GM18868 (cell line): ENCODE results near the gene PFKP.

Experiments
- ATAC-seq: cut with Tn5 transposase; IDR thresholded peaks from one replicate; pipeline ENCODE4 v1.9.1; 2021; ENCODE audit warnings: mild to moderate bottlenecking, moderate library complexity; ENCODE audit not compliant: unreplicated experiment

The PFKP gene

DNA sequence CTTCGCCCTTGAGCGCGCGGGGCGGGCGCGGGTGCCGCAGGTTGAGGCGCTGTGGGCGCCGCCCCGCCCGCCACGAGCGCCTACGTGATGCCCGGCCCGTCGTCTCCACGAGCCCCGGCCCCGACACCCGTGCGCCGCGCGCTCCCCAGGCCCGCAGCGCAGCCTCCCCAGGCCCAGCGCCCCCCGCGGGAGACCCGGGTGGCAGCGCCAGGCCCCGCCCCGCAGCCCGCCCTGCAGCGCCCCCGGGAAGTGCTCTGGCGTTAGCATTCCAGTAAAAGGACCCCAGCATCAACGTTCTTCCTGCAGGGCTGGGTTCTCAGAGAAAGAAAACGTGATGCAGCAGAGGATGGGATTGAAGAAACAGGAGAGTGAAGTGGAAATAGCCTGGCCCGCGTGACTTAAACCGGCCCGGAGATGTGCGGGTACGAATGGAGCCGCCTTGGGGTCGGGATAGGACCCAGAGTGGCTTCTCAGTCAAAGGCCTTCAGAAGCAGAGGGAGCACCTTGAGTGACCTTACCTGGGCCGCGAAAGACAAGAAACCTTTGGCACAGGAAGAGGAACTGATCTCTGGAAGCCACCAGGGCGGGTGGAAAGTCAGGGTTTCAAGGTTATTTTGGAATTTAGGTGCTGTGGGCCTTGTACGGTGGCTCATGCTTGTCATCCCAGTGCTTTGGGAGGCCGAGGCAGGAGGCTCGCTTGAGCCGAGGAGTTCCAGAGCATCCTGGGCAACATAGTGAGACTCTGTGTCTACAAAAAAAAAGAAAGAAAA is 1.8 kb downstream of the PFKP start:
- peak; percentile 29 for ATAC-seq

DNA sequence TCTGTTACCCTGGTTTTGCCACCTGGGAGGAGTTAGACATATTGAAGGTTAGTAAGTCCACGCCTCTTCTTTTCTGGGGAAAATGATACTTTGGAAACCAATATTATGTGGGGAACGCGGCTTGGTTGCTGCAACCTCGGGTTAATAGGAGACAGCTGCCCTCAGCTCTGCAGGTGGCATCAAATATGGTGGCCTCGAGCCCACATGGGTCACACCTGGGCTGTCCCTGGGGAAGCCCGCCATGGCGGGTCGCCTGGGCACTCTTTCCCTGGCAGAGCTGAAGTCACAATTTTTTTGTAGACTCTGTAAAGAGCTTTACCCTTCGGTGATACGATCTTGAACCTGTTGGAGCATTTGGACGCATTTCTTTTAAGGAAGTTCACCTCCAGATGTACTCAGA is 2.5 kb downstream of the PFKP start:
- ATAC-seq: no peak

DNA sequence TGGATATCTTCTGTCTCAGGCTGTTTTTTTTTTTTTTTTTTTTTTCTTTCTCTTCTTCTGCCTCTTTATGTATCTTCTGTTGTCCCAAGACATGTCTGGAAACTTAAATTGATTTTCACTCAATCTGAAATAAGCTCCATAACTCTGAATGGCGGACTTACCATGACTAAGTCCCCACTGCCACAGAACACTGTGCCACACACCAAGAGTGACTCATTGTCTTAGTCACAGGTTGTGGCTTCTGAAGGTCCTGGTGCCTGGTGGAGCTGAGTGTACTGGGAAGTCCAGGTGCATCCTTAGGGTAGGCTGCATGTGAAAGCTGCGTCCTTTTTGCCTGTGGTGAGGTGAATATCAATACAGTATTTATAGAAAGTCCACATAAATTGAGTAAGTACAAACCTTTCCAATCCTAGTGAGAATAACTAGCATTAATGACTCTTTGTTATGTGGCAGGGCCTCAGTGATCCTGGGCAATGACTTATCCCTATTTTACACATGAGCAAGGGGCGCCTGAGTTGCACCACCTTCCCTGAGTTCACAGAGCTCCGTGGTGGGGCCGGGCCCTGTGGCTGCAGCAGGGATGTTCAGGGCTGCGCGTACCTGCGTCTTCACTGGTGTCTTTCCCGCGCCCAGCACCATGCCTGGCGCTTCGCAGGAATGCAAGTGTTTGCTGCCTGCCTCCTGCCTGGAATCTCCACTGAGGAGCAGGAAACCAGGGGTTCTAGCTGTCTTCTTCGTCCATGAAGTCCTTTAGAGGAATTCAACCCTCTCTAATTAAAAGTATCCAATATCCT is 4.3 kb downstream of the PFKP start:
- ATAC-seq: no peak

GRCh38 chr10:3072641-3073360 is 5.5 kb downstream of the PFKP start:
- ATAC-seq: no peak

DNA sequence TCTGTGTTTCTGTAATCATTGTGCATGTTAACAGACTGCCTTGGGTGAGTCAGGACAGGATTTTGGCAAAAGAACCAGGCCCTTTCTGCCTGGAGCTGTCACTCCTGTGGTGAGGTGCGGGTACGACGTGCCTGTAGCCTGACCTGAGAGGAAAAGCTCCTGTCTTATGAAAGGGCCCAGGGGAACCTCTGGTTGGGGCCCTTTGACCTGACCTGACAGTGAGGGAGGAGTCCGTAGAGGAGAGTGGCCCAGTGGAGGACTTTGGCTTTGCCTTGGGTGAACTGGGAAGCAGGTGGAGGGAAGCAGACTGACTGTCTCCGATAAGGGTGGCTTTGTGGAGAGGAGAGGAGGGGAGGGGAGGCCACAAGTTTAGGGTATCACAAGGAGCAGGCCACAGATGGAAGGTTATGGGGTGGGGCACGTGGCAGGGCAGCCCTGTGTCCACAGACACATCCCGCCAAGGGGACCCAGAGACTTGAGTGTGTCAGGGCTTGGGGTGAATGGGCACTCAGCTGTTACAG is 6.9 kb downstream of the PFKP start:
- ATAC-seq: no peak

DNA sequence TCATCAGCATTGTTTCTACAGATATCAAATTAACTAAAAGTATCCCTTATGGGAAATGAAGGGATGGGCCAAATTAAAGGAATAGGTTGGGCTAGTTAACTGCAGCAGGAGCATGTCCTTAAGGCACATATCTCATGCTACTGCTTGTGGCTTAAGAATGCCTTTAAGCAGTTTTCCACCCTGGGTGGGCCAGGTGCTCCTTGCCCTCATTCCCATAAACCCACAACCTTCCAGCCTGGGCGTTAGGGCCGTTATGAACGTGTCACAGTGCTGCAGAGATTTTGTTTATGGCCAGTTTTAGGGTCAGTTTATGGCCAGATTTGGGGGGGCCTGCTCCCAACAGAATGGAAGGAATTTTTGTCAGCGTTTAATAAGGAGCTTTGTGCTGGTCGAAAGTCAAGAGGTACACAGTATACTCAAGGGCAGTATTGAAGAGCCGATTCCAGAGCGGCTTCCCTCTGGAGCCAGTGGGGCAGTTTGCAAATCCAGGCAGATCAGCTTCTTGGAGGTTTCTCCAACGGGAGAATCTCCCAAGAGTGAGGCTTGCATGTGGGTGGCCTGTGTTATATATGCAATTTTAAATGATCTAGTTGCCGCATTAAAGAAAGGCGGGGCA is 7.7 kb downstream of the PFKP start:
- ATAC-seq: no peak

GRCh38 chr10:3076138-3076537 is 8.8 kb downstream of the PFKP start:
- ATAC-seq: no peak

- no peak for ATAC-seq
Observed at GRCh38 chr10:3077509-3077908, 10.2 kb downstream of the PFKP start.

- no peak for ATAC-seq
Observed at GRCh38 chr10:3077940-3078630, 10.7 kb downstream of the PFKP start.

DNA sequence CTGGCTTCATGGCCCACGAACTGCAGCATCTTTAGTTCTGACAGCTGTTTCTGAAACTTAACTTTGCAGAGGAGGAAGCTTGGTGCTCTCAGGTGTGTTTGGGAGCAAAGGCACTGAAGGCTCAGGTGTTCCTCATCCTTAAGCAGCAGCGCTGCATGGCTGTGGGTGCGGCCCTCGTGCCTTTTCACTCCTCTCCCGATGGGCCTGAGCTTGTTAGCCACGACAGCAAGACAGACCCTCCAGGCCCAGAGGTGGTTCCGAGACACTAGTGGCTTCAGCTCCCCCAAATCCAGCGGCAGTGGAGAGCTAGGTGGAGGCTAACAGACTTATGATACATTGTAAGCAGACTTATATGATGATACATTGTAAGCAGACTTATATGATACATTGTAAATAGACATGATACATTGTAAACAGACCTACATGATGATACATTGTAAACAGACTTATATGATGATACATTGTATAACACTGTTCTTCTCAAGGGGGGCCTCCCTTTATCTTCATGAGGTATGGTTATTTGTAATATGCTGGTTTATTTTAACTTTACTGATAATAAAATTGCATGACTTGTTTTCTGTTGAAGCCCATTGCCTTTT is 14.1 kb downstream of the PFKP start:
- ATAC-seq: no peak

GRCh38 chr10:3082290-3082689 is 14.9 kb downstream of the PFKP start:
- ATAC-seq: no peak

DNA sequence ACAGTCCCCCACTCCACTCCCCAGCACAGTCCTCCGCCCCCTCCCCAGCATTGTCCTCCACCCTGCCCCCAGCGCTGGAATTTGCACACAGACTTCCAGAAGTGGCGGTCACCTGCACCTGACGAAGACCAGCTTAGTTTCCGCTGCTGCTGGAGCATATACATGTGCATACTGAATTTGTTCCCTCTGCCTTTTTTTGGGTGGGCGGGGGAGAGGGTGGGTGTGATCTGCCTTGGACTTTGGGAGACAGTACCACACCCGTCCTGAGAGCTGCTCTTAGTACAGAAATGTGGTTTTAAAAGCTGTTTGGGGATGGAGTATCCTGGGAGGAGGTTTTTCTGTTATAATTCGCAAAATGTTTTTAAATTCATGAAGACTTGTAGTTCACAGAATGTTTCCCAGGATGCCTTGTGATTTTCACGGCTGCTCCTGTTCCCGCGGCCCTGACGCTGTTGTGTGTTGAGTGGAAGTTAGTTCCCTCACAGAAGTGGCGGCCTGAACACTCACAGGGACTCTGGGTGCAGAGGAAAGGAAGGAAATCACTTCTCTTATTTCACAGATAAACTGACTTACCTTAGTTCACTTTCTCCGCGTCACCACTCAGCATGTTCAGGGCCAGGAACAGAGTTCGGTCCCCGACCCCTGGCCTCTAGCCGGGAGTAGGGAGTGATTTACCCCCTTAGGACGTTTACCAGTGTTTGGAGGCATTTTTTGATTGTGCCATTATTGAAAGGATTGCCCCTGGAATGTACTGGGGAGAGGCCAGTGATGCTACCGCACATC is 18.6 kb downstream of the PFKP start:
- no peak for ATAC-seq

- ATAC-seq: no peak
Observed at GRCh38 chr10:3090388-3090787, 23.0 kb downstream of the PFKP start.

DNA sequence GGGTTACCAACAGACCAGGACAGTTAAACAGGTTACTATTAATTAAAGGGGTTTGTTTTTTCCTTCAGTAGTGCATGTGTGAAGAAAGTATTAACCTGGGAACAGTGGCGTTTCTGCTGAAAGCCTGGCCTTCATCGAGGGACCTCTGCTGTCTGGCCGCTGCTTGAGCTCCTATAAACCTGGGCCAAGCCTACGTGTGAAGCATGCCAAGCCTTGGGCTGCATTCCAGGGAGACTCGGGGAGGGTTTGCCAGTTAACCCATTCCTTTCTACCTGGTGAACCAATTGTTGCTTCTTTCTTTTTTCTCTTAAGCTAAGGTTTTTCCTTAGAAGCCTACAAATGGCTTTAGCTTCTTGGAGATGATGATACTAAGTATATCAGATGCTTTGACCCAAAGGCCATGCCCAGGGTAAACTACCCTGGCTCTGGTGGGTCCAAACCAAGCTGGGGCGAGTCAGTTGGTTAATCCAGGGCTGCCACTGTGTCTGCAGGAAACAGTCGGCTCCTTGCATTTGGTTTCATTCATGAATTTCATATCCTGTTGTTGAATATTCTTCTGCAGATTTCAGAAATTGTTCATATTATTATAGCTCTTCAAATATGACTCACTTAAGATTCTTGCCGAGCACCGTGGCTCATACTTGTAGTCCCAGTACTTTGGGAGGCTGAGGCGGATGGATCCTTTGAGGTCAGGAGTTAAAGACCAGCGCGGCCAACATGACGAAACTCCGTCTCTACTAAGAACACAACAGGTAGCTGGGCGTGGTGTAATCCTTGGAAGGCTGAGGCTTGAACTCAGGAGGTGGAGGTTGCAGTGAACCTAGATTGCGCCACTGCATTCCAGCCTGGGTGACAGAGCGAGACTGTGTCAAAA is 23.8 kb downstream of the PFKP start:
- ATAC-seq: no peak

DNA sequence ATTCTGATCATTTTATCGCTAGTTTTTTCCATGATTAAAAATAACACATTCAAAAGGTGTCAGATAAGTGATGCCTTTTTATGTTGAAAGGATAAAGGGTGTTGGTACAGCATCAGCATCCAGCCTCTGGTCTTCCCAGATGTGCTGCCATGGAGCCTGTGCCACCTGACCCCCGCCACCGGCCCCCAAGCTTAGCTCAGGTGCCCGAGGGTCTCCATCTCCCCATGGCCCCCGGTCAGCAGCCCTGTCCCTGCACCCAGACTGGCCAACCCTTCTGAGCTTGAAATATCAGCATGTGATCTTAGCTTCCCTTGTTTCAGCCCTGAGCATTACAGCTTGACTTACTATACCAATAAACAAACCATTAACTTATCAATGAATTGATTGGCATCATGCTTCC is 24.6 kb downstream of the PFKP start:
- ATAC-seq: no peak

DNA sequence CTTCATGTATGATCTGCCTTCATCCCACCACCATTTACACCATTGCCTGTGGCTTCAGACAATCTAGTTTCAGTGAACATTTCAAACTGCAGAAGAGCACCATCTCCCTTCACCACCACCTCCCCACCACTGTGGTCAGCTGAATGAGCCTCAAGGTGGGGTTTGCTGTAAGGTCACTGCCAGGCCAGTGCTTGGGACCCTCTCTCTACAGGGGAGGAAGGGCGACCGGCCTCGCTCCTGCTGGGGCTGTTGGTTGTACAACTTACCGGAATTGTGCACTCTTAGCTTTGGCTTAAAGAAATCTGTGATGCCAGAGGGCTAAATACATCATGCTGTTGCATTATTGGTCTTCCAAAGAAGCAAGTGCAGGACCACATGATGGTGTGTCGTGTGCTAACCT is 26.6 kb downstream of the PFKP start:
- no peak for ATAC-seq

GRCh38 chr10:3094609-3095036 is 27.3 kb downstream of the PFKP start:
- ATAC-seq: no peak
